Measurements from ENCODE around the gene PLA2G4E. TPM values are rescaled to one million over a fixed set of nuclear protein-coding genes. Genes with fewer than 3 reads are reported as not detected.

Gene PLA2G4E
- total and polyA plus RNA-seq, 9 of the 15 experiments (the other 6 are each of a cell fraction or from before 2014, with no cell fraction given), result 0.03 TPM; not detected in 8

- Histone ChIP-seq H2AFZ (ENCODE audit: low read depth, low read length) (no peak overlapping the region), H4K20me1 (replicated peaks; ENCODE audit: control insufficient read depth, insufficient read depth, low read length) (no peaks in the 10 kb centered on the region), H3K79me2 (ENCODE audit: control insufficient read depth, insufficient read depth, low read length) (no peaks in the 10 kb centered on the region), H3K27me3 (ENCODE audit: control insufficient read depth in 2 of 2, insufficient read depth in 2 of 2, low read length in 2 of 2) (peaks cover 21 to 38% of the 10 kb centered on the region in 2 experiments; a peak in 4 of 5 replicates), H3K27ac (ENCODE audit: extremely low read depth, low read depth, low read length) (no peak overlapping the region), H3K9ac (ENCODE audit: insufficient read depth in 1 of 2, low read depth in 2 of 2, low read length in 2 of 2) (no peak overlapping the region), H3K36me3 (ENCODE audit: control insufficient read depth, insufficient read depth, low read length) (no peaks in the 10 kb centered on the region), H3K9me1 (ENCODE audit: control insufficient read depth, insufficient read depth, low read length) (peaks cover 4% of the 10 kb centered on the region), H3K4me2 (ENCODE audit: insufficient read depth, low read length) (no peak overlapping the region), H3K4me1 (replicated peaks in 1 of 2; ENCODE audit: control insufficient read depth in 2 of 2, insufficient read depth in 2 of 2, low read length in 2 of 2) (peaks cover 13 to 30% of the 10 kb centered on the region in 2 experiments), H3K9me3 (replicated peaks; ENCODE audit: control insufficient read depth, insufficient read depth, low read depth, low read length) (no peaks in the 10 kb centered on the region), H3K4me3 (no peak overlapping the region)
- intact Hi-C loops (cut with micrococcal nuclease) (loop anchor here (10.0 kb wide), 1 partner anchor 492 kb away; no protein-coding TSS in a partner anchor), in situ Hi-C loops (cut with MboI) (no loop called here)
- WGBS (ENCODE audit: insufficient coverage, low coverage, missing lambda C conversion rate), result 33% methylated on average over 6 of the region's 7 CpGs
- TF ChIP-seq EWSR1 (IDR thresholded peaks at IDR 0.05; ENCODE audit: borderline replicate concordance, low read depth, partially characterized antibody) (no peak), NFATC3 (IDR thresholded peaks at IDR 0.05) (no peak), MCM2 (IDR thresholded peaks at IDR 0.05; ENCODE audit: low read depth) (no peak)
- no peak for FAIRE-seq
- no TSS peak for BruUV-seq (replicated peaks)
- POLR2A ChIA-PET, result interaction anchor here (0.7 to 1.6 kb wide), 5 partner anchors 10 to 343 kb away, joined by 3 to 5 read pairs (median 4); partner anchors contain the start of gene EHD4
- CTCF ChIA-PET (ENCODE audit: low intra/inter-chr PET ratio), result no interaction called here
- no peak for DNase-seq (ENCODE audit: extremely low read depth in 1 of 4, low spot score in 3 of 4)
- ATAC-seq, result no peak
Observed at GRCh38 chr15:41983221-41983620, 37.6 kb downstream of the PLA2G4E start.

DNA sequence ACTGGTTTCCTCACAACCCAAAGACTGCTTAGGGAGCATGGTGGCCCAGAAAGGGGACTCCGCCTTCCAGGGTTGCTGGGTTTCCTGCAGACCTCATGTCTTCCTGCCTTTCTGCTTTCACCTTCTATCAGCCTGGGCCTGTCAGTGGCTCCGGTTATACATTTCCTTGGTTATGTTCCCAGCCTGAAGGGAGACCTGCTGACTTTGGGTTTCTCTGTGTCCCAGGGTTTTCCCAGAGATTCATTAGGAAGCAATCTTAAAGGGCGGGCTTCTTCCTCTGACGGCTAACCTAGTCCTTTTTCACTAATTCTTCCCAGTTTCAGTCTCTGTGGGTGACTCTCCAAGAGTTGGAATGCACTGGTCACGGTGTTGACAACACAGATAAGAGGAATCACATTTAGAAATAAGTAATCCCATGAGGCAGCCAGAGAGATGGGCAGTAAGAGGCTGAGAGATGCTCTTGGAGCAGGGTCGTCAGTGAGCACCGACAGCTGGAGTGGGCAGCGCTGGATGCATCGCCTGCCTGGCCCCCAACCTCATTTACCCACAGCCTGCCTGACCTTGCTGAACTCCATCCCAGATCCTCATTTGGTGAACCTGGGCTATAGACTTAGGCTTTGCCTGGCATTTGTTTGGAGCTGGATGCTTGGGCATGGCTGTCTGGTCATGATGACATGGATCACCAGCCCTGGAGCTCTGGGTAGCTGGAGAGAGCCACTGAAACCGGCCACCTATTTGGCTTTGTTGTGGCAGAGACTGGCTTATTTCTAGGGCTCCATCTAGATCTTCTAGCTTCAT, 38.5 kb downstream of the PLA2G4E start:
- 54% methylated on average over 10 of the region's 10 CpGs for WGBS (ENCODE audit: insufficient coverage, low coverage, missing lambda C conversion rate)
- Histone ChIP-seq H3K27ac (ENCODE audit: extremely low read depth, low read depth, low read length) (no peak overlapping the region), H2AFZ (ENCODE audit: low read depth, low read length) (peak overlapping the region; percentile 75), H3K9me3 (replicated peaks; ENCODE audit: control insufficient read depth, insufficient read depth, low read depth, low read length) (no peaks in the 10 kb centered on the region), H3K4me3 (no peak overlapping the region), H3K9me1 (ENCODE audit: control insufficient read depth, insufficient read depth, low read length) (peaks cover 4% of the 10 kb centered on the region), H3K4me2 (ENCODE audit: insufficient read depth, low read length) (no peak overlapping the region), H3K36me3 (ENCODE audit: control insufficient read depth, insufficient read depth, low read length) (no peaks in the 10 kb centered on the region), H3K79me2 (ENCODE audit: control insufficient read depth, insufficient read depth, low read length) (no peaks in the 10 kb centered on the region), H3K27me3 (ENCODE audit: control insufficient read depth in 2 of 2, insufficient read depth in 2 of 2, low read length in 2 of 2) (peaks cover 19 to 33% of the 10 kb centered on the region in 2 experiments; a peak in 4 of 5 replicates), H4K20me1 (replicated peaks; ENCODE audit: control insufficient read depth, insufficient read depth, low read length) (no peaks in the 10 kb centered on the region), H3K4me1 (replicated peaks in 1 of 2; ENCODE audit: control insufficient read depth in 2 of 2, insufficient read depth in 2 of 2, low read length in 2 of 2) (peaks cover 13 to 30% of the 10 kb centered on the region in 2 experiments), H3K9ac (ENCODE audit: insufficient read depth in 1 of 2, low read depth in 2 of 2, low read length in 2 of 2) (no peak overlapping the region)
- DNase-seq (ENCODE audit: extremely low read depth in 1 of 4, low spot score in 3 of 4) (no peak), FAIRE-seq (no peak), ATAC-seq (no peak)
- ChIA-PET CTCF (ENCODE audit: low intra/inter-chr PET ratio) (no interaction called here), POLR2A (interaction anchor here (0.7 to 1.6 kb wide), 5 partner anchors 9 to 1059 kb away, joined by 3 to 5 read pairs (median 4); partner anchors contain the start of gene EHD4)
- no TSS peak for BruUV-seq (replicated peaks)
- in situ Hi-C loops (cut with MboI) (no loop called here), intact Hi-C loops (cut with micrococcal nuclease) (loop anchor here (10.0 kb wide), 1 partner anchor 492 kb away; no protein-coding TSS in a partner anchor)
- no peak for TF ChIP-seq FOXK1 (CRISPR knock-in tag; IDR thresholded peaks at IDR 0.05; ENCODE audit: borderline replicate concordance)
- no peak for TF ChIP-seq E2F5 (CRISPR knock-in tag; IDR thresholded peaks at IDR 0.05)
- TF ChIP-seq, protein P1, sequence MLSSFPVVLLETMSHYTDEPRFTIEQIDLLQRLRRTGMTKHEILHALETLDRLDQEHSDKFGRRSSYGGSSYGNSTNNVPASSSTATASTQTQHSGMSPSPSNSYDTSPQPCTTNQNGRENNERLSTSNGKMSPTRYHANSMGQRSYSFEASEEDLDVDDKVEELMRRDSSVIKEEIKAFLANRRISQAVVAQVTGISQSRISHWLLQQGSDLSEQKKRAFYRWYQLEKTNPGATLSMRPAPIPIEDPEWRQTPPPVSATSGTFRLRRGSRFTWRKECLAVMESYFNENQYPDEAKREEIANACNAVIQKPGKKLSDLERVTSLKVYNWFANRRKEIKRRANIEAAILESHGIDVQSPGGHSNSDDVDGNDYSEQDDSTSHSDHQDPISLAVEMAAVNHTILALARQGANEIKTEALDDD (IDR thresholded peaks at IDR 0.05), result peak; percentile 46; the same call in 1 of the 2 replicates
- no peak for TF ChIP-seq BDP1 (IDR thresholded peaks at IDR 0.05; ENCODE audit: insufficient read depth, insufficient read length)
- TF ChIP-seq, protein P2, sequence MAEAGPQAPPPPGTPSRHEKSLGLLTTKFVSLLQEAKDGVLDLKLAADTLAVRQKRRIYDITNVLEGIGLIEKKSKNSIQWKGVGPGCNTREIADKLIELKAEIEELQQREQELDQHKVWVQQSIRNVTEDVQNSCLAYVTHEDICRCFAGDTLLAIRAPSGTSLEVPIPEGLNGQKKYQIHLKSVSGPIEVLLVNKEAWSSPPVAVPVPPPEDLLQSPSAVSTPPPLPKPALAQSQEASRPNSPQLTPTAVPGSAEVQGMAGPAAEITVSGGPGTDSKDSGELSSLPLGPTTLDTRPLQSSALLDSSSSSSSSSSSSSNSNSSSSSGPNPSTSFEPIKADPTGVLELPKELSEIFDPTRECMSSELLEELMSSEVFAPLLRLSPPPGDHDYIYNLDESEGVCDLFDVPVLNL (CRISPR knock-in tag; IDR thresholded peaks at IDR 0.05; ENCODE audit: low read depth), result no peak
